ENCODE results near the gene COQ7. TPM values are rescaled to one million over a fixed set of nuclear protein-coding genes. Genes with fewer than 3 reads are reported as not detected.

Gene COQ7
- total RNA-seq, 2 experiments from 2014 or later = 12.5 to 14.1 TPM

DNA sequence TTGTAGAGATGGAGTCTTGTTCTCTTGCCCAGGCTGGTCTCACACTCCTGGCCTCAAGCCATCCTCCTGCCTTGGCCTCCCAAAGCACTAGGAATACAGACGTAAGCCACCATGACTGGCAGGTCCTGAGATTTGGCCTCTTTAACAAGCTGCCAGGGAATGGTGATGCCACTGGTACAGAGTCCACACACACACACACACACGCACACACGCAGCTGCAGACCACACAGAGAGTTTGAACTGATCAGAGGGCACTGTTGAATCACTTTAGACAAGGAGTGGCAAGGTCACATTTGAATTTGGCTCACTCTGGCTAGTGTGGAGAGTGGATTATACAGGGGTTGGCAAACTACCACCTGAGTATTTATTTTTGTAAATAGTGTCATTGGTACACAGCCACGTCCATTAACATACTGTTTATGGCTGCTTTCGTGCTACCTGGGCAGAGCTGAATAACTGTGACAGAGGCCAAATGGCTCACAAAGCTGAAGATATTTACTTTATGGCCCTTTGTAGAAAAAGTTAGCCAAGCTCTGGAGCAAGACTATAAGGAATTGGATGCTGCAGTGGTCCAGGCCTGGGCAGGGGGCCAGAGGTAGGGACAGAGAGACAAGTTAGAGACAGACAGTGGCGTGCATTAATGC is 56.2 kb downstream of the COQ7 start:
- CTCF ChIA-PET = no interaction called here
- peaks cover 10% of the 10 kb centered on the region for H3K36me3 Mint-ChIP-seq
- H3K4me3 Mint-ChIP-seq = no peak overlapping the region
- peaks cover 5% of the 10 kb centered on the region for H3K9me3 Mint-ChIP-seq (ENCODE audit: low read depth)
- H3K27ac Mint-ChIP-seq = no peak overlapping the region
- peaks cover 35% of the 10 kb centered on the region for H3K4me1 Mint-ChIP-seq
- H3K27me3 Mint-ChIP-seq = no peaks in the 10 kb centered on the region
- DNase-seq = no peak
- no peak for ATAC-seq

GRCh38 chr16:19126300-19126699 is 58.9 kb downstream of the COQ7 start:
- Mint-ChIP-seq H3K4me3 (no peak overlapping the region), H3K4me1 (peaks cover 45% of the 10 kb centered on the region), H3K27ac (no peak overlapping the region), H3K27me3 (no peaks in the 10 kb centered on the region), H3K9me3 (ENCODE audit: low read depth) (peaks cover 5% of the 10 kb centered on the region), H3K36me3 (peaks cover 12% of the 10 kb centered on the region)
- no peak for DNase-seq
- CTCF ChIA-PET = interaction anchor here (0.8 to 1.2 kb wide), 2 partner anchors 11 to 126 kb away, joined by 3 to 4 read pairs; no protein-coding TSS in a partner anchor
- ATAC-seq = no peak

- H3K4me1 Mint-ChIP-seq = peaks cover 52% of the 10 kb centered on the region
- peak overlapping the region; percentile 24 for H3K4me3 Mint-ChIP-seq
- CTCF ChIA-PET = interaction anchor here (0.8 to 1.4 kb wide), 4 partner anchors 10 to 127 kb away, joined by 3 to 9 read pairs (median 4); no protein-coding TSS in a partner anchor
- H3K27ac Mint-ChIP-seq = peak overlapping the region; percentile 84
- DNase-seq = peak; percentile 67
- ATAC-seq = peak; percentile 67
- H3K27me3 Mint-ChIP-seq = no peaks in the 10 kb centered on the region
- peaks cover 5% of the 10 kb centered on the region for H3K9me3 Mint-ChIP-seq (ENCODE audit: low read depth)
- peaks cover 12% of the 10 kb centered on the region for H3K36me3 Mint-ChIP-seq
These were observed 59.8 kb downstream of the COQ7 start for GRCh38 chr16:19127205-19127604.

GRCh38 chr16:19127674-19128131 is 60.3 kb downstream of the COQ7 start:
- H3K27me3 Mint-ChIP-seq = no peaks in the 10 kb centered on the region
- peak; percentile 57 for ATAC-seq
- DNase-seq = peak; percentile 47
- peak overlapping the region; percentile 84 for H3K27ac Mint-ChIP-seq
- peaks cover 12% of the 10 kb centered on the region for H3K36me3 Mint-ChIP-seq
- CTCF ChIA-PET = interaction anchor here (1.2 to 1.4 kb wide), 3 partner anchors 10 to 52 kb away, joined by 4 to 9 read pairs (median 5); no protein-coding TSS in a partner anchor
- peak overlapping the region; percentile 24 for H3K4me3 Mint-ChIP-seq
- H3K9me3 Mint-ChIP-seq (ENCODE audit: low read depth) = peaks cover 5% of the 10 kb centered on the region
- H3K4me1 Mint-ChIP-seq = peaks cover 52% of the 10 kb centered on the region

GRCh38 chr16:19128454-19129200 is 61.2 kb downstream of the COQ7 start:
- CTCF ChIA-PET = interaction anchor here (1.2 to 1.4 kb wide), 2 partner anchors 42 to 51 kb away, joined by 4 to 9 read pairs; no protein-coding TSS in a partner anchor
- Mint-ChIP-seq H3K4me3 (no peak overlapping the region), H3K27me3 (no peaks in the 10 kb centered on the region), H3K4me1 (peaks cover 54% of the 10 kb centered on the region), H3K27ac (peak overlapping the region; percentile 52), H3K9me3 (ENCODE audit: low read depth) (peaks cover 5% of the 10 kb centered on the region), H3K36me3 (peaks cover 12% of the 10 kb centered on the region)
- DNase-seq (no peak), ATAC-seq (no peak)

Other genes starting within 250 kb of the COQ7 start
- gene SMG1, start 141.2 kb upstream of the COQ7 start, total RNA-seq = 100 to 1,000 TPM; 111 to 147 TPM
- not detected for gene TMC7, start 83.7 kb upstream of the COQ7 start, total RNA-seq
- 10 to 100 TPM in 1 of 2 experiments, 1 to 10 TPM in 1; 7.1 to 16.7 TPM for gene ITPRIPL2, start 46.4 kb downstream of the COQ7 start, total RNA-seq
- gene SYT17, start 100.6 kb downstream of the COQ7 start, total RNA-seq = not detected
- not detected for gene CLEC19A, start 218.1 kb downstream of the COQ7 start, total RNA-seq

All from activated CD8-positive, alpha-beta memory T cell treated with anti-CD3 and anti-CD28 coated beads, Interleukin-2, amount 10 ng/mL, durations not matched to agents 7 days and 5 days (primary cell).